GM18498 (cell line): Measurements from ENCODE around the gene MMP2.

Experiments used
- ATAC-seq: cut with Tn5 transposase; IDR thresholded peaks from one replicate; pipeline ENCODE4 v1.9.1; 2021; ENCODE audit warnings: mild to moderate bottlenecking, moderate library complexity; ENCODE audit not compliant: unreplicated experiment

The MMP2 gene

DNA sequence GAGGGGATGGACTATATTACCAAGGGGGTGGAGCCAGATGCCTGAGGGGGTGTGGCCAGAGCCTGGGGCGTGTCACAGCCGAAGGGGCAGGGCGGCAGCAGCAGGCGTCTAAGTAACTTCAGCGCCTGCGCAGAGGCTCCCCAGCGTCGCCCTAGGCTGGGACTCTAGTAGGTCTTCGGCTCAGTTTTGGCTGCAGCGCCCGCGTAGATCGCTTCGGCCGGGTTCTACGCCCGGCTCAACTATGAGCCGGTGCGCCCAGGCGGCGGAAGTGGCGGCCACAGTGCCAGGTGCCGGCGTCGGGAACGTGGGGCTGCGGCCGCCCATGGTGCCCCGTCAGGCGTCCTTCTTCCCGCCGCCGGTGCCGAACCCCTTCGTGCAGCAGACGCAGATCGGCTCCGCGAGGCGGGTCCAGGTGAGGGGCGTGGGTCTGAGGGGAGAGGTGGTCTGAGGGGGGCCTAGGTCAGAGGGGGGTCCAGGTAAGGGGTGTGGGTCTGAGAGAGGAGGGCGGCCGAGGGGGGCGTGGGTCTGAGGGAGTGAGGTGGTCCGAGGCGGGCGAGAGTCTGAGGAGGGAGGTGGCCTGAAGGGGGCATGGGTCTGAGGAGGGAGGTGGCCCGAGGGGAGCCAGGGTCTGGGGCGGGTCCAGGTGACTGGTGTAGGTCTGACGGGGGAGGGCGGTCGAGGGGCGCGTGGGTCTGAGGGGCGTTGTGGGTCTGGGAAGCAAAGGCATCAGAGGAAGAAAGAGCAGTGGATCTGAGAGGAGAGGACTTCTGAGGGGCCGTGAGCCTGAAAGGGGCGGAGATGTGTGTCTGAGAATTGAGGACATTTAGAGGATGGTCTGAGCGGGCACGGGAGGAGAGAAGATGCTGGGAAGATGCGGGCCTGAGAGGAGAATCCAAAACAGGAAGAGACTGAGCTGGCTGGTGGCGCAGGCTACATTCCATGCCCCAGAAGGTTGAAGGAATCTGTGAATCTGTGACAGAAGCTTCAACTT, 30.2 kb downstream of the MMP2 start, which contains the start of gene LPCAT2:
Gene LPCAT2 (plus strand): TSS at position 132 of the 991 bp plus-strand sequence. CDS start 110 bp downstream, at position 242.
- ATAC-seq = no peak

- no peak for ATAC-seq
Observed at GRCh38 chr16:55510185-55510805, 31.3 kb downstream of the MMP2 start.

DNA sequence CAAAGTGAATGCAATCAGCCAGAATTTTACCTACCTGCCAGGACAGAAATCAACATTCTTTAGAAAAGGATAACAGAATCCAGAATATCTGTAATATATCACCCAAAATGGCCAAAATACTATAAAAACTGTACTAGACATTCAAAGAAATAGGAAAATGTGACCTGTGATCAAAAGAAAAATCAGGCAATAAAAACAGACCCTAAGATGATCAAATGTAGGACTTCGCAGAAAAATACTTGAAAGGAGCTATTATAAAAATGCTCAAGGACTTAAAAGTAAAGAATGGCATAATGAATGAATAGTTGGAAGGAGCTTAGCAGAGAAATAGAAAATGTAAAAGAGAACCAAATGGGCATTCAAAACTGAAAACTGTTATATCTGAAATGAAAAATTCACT, 33.9 kb downstream of the MMP2 start:
- ATAC-seq = no peak

DNA sequence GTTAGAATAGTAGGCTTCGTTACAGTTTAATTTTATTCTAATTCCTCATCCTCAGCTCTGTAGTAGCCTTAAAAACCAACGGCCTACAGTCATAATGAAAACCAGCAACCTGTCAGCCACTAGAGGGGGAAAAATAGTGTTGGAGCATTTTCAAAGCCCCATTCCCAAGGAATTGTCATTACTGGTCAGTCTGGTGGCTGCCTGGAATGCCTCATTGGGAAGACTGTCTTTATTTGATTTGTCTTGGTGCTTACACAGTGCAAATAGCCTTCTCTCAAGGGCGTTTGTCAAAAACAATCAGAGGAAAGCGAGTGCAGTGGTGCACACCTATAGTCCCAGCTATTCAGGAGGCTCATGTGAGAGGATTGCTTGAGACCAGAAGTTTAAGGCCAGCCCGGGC, 34.6 kb downstream of the MMP2 start:
- no peak for ATAC-seq

DNA sequence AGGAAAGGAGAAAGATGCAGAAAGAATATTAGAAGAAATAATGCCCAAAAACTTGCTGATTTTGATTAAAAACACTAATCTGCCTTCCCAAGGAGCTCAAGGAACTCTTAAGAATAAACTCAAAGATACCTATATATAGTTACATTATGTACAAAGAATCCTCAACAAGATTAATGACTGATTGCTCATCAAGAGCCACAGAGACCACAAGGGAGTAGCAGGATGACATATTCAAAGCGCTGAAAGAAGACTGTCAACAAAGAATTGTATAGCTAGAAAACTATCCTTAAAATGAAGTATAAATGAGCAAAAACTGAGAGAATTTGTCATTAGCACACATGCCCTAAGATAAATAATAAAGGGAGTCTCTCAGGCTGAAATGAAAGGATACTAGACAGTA, 36.1 kb downstream of the MMP2 start:
- ATAC-seq = no peak

- no peak for ATAC-seq
Observed at GRCh38 chr16:55521792-55522191, 42.8 kb downstream of the MMP2 start.

DNA sequence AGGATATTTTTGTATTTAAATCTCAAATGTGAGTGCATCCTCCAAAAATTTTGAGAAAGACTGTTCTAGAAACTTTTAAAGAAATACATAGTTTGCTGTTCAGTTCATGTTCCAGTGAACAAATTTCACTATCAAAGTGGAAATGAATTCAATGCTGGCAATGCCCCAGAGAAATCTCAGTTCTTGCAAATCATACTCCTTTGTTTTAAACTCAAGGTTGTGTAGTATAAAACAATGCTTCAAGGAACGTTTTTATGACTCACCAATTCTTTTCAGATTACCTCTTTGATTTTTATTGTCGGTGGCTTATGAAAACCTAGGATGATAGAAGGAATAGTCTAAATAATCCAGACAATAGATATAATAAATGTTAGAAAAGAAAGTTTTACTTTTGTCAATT, 47.4 kb downstream of the MMP2 start:
- no peak for ATAC-seq

- ATAC-seq = no peak
Observed at GRCh38 chr16:55527885-55528284, 48.9 kb downstream of the MMP2 start.

DNA sequence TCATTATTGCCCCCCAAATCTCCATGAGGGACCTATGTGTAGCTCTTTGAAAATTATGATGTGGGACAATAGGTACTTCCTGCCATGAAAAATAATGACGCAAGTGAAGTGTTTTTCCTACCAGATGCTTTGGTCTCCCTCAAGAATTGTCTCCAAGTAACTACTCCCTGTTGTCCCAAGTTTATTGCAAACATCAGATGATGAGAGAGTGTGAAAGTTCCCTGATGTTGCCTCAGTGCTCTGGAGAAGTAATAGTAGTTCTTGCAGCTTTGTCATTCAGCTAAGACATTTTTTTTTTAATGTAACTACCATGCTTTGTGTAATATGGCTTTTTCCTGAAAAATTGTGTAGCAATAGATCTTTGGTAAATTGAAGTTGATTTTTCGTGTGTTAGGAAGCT, 50.0 kb downstream of the MMP2 start:
- no peak for ATAC-seq

- no peak for ATAC-seq
Observed at GRCh38 chr16:55530316-55530856, 51.4 kb downstream of the MMP2 start.

DNA sequence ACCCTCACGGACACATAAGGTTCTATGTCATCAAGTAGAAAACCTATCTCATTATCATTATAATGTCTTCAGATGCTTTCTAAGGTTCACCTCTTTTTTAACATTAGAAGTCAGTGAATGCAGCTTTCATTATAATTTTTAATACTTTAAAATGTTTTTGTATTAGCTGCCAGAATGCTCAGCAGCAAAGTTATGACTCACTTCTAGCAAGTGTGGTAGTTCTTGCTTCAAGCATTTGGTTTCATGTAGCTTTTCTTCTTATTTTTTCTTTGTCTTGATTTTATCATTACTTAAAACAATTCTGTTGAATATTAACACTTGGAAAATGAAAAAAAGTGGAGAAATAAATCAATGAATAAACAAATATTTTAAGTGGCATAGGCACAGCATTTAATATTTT, 53.2 kb downstream of the MMP2 start:
- no peak for ATAC-seq

DNA sequence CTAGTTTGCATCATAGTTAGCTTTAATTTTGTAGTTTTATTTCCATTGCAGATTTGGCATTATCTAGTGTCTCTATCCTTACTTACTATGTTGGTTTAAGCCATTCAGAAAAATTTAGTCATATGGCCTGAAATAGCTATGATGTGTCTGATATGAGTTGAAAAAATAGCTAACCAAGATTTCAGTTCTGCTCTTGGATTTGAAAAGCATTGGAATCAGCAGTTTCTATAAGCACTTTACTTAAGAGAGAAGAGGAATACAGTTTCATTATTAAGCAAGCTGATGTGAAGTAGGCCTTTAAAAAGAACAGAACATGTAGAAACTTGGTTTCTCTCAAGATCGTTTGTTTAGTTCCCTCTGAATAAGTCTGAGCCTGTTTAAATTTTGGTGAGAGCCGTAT, 55.8 kb downstream of the MMP2 start:
- ATAC-seq = no peak

DNA sequence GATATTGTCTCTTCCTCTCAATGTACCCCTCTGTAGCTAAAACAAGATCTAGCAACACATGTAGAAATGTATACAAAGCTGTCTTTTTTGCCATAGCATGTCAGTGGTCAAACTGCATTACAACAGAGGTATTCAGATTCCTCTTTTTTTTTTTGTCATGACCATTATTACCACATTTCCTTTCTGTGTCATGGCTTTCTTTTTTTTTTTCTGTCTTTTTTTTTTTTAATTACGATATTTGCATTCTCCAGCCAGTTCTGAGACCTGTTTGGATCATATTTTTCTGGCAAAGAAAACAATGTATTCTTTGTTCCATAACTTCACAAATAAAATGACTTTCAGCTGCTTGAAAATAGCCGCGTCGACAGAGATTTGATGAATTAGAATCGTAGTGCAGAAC, 60.1 kb downstream of the MMP2 start:
- no peak for ATAC-seq

GRCh38 chr16:55539488-55539887, 60.5 kb downstream of the MMP2 start:
- no peak for ATAC-seq

DNA sequence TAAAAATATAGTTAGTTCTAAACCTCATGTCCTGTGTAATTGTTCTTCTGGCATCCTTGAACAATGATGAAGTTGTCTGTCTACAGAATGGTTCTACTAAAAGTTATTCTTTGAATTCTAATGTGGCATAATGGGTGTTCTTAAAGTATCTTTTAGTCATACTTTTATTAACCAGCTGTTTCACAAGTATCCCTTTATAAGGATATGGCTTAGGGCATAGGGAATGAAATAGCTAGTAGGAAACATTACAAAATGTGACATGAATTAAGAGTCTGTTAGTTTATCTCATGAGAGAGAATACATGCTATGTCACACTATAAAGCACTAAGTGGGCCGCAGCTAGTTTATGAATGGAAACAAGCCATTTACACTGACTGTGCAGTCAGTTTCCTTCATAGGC, 61.2 kb downstream of the MMP2 start:
- ATAC-seq = no peak

GRCh38 chr16:55542459-55543082, 63.6 kb downstream of the MMP2 start:
- ATAC-seq = no peak

DNA sequence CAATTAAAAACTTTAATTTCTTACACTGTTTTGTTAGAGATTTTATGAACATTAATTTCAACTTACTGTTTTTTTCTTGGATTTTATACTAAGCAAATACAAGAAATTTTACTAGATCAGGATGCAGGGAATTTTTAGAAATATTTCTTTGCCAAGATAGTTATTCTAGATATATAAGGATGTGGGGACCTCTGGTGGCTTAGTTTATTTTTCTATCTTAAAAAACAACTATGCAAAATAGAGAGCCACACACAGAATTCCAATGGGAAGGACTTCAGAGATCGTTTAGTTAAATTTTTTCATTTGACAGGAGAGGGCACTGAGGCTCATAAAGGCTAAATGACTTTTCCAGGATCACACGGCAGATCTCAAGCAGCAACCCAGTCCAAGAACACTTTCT, 64.5 kb downstream of the MMP2 start:
- no peak for ATAC-seq

DNA sequence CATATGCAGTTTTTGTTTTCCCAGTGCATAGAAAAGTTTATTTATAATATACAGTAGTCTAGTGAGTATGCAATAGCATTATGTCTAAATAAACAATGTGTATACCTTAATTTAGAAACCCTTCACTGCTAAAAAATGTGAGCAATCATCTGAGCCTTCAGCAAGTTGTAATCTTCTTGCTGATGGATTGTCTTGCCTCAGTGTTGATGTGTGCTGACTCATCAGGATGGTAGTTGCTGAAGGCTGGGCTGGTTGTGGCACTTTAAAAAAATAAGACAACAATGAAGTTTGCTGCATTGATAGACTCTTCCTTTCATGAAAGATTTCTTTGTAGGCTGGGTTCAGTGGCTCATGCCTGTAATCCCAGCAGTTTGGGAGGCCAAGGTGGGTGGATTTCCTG, 73.6 kb downstream of the MMP2 start:
- no peak for ATAC-seq

DNA sequence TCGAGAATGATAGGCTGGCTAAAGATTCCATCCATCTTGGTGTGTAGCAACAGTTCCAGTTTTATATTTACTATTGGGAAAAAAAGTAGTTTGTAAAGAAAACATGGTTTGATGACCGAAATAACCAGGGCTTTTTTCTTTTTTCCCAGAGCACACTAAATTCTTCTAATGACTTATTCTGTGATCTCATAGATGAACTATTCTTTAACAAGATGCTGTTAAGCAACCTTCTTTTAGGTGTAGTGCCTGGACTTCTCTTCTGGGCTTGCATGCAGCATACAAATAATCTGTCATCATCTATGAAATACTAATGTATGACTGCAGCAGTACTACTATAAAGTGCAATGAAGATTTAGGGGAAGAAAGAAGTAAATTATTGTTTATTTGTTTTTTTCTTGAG, 76.4 kb downstream of the MMP2 start:
- ATAC-seq = no peak
